ENCODE results near the gene CRIM1. TPM values are rescaled to one million over a fixed set of nuclear protein-coding genes. Genes with fewer than 3 reads are reported as not detected.
A peak's percentile ranks its signal among the peaks of the same experiment; 100 is the strongest.

The CRIM1 gene
- total and polyA plus RNA-seq, 2 experiments from 2014 or later: 76.4 to 485 TPM

- Histone ChIP-seq H3K27ac (peak overlapping the region; percentile 30), H3K9me3 (ENCODE audit: low read depth) (no peaks in the 10 kb centered on the region), H3K36me3 (ENCODE audit: low read depth) (peaks cover 49% of the 10 kb centered on the region), H4K20me1 (ENCODE audit: insufficient read depth) (peaks cover 21% of the 10 kb centered on the region; the same call in 1 of the 2 replicates), H3K27me3 (replicated peaks; ENCODE audit: insufficient read depth) (no peaks in the 10 kb centered on the region), H3K9me2 (ENCODE audit: insufficient read depth) (no peaks in the 10 kb centered on the region), H3F3A (ENCODE audit: insufficient read depth) (peaks cover 97% of the 10 kb centered on the region), H2AFZ (no peak overlapping the region), H3K9ac (no peak overlapping the region), H3K4me2 (ENCODE audit: unreplicated experiment) (no peak overlapping the region), H3K4me3 (no peak overlapping the region), H3K4me1 (ENCODE audit: insufficient read depth) (peaks cover 38% of the 10 kb centered on the region), H3K79me2 (ENCODE audit: insufficient read depth) (peaks cover 100% of the 10 kb centered on the region)
- in situ Hi-C loops (cut with MboI): no loop called here
- no peak for DNase-seq
- 67 to 73% methylated on average over 2 of the region's 2 CpGs for WGBS, 2 experiments (ENCODE audit: low coverage in 1 of 2, low lambda C conversion rate in 2 of 2, missing lambda C conversion rate in 2 of 2)
- no peak for TF ChIP-seq EZH2phosphoT487 (IDR thresholded peaks at IDR 0.05; ENCODE audit: insufficient read depth, low read depth)
- no peak for TF ChIP-seq EZH2 (IDR thresholded peaks at IDR 0.05; ENCODE audit: insufficient read depth, poor library complexity, severe bottlenecking)
Observed at GRCh38 chr2:36387258-36387916, 31.8 kb downstream of the CRIM1 start.

GRCh38 chr2:36388472-36388871, 32.9 kb downstream of the CRIM1 start:
- WGBS, 2 experiments (ENCODE audit: low coverage in 1 of 2, low lambda C conversion rate in 2 of 2, missing lambda C conversion rate in 2 of 2): 93 to 98% methylated on average over 3 of the region's 3 CpGs
- no peak overlapping the region for H3K9ac ChIP-seq
- H3K4me1 ChIP-seq (ENCODE audit: insufficient read depth): peaks cover 38% of the 10 kb centered on the region

GRCh38 chr2:36389091-36389564, 33.5 kb downstream of the CRIM1 start:
- Histone ChIP-seq H3K9ac (no peak overlapping the region), H3K79me2 (ENCODE audit: insufficient read depth) (peaks cover 100% of the 10 kb centered on the region)

More at GRCh38 chr2:36388472-36388871, 32.9 kb downstream of the CRIM1 start:
- Histone ChIP-seq H3K9me3 (ENCODE audit: low read depth) (no peaks in the 10 kb centered on the region), H3K36me3 (ENCODE audit: low read depth) (peaks cover 46% of the 10 kb centered on the region), H3K79me2 (ENCODE audit: insufficient read depth) (peaks cover 100% of the 10 kb centered on the region), H4K20me1 (ENCODE audit: insufficient read depth) (peaks cover 19% of the 10 kb centered on the region; the same call in 1 of the 2 replicates), H2AFZ (no peak overlapping the region), H3K4me2 (ENCODE audit: unreplicated experiment) (no peak overlapping the region), H3K27me3 (replicated peaks; ENCODE audit: insufficient read depth) (no peaks in the 10 kb centered on the region), H3K27ac (peak overlapping the region; percentile 30), H3K9me2 (ENCODE audit: insufficient read depth) (no peaks in the 10 kb centered on the region), H3F3A (ENCODE audit: insufficient read depth) (peaks cover 97% of the 10 kb centered on the region), H3K4me3 (no peak overlapping the region)
- no peak for DNase-seq
- TF ChIP-seq EZH2phosphoT487 (IDR thresholded peaks at IDR 0.05; ENCODE audit: insufficient read depth, low read depth): no peak
- TF ChIP-seq EZH2 (IDR thresholded peaks at IDR 0.05; ENCODE audit: insufficient read depth, poor library complexity, severe bottlenecking): no peak
- in situ Hi-C loops (cut with MboI): no loop called here

GRCh38 chr2:36389577-36389976, 34.0 kb downstream of the CRIM1 start:
- H3K9me3 ChIP-seq (ENCODE audit: low read depth): no peaks in the 10 kb centered on the region
- no peak overlapping the region for H3K27ac ChIP-seq
- no peak overlapping the region for H3K4me3 ChIP-seq
- peaks cover 95% of the 10 kb centered on the region for H3F3A ChIP-seq (ENCODE audit: insufficient read depth)
- H3K4me1 ChIP-seq (ENCODE audit: insufficient read depth): peaks cover 38% of the 10 kb centered on the region
- H3K36me3 ChIP-seq (ENCODE audit: low read depth): peaks cover 53% of the 10 kb centered on the region
- TF ChIP-seq EZH2phosphoT487 (IDR thresholded peaks at IDR 0.05; ENCODE audit: insufficient read depth, low read depth): no peak
- no peak for TF ChIP-seq EZH2 (IDR thresholded peaks at IDR 0.05; ENCODE audit: insufficient read depth, poor library complexity, severe bottlenecking)
- H2AFZ ChIP-seq: no peak overlapping the region
- in situ Hi-C loops (cut with MboI): no loop called here
- DNase-seq: no peak
- peaks cover 100% of the 10 kb centered on the region for H3K79me2 ChIP-seq (ENCODE audit: insufficient read depth)
- peaks cover 17% of the 10 kb centered on the region; the same call in 1 of the 2 replicates for H4K20me1 ChIP-seq (ENCODE audit: insufficient read depth)
- H3K9ac ChIP-seq: no peak overlapping the region
- WGBS, 2 experiments (ENCODE audit: low coverage in 1 of 2, low lambda C conversion rate in 2 of 2, missing lambda C conversion rate in 2 of 2): 93 to 98% methylated on average over 3 of the region's 3 CpGs
- no peaks in the 10 kb centered on the region for H3K27me3 ChIP-seq (replicated peaks; ENCODE audit: insufficient read depth)
- no peak overlapping the region for H3K4me2 ChIP-seq (ENCODE audit: unreplicated experiment)
- H3K9me2 ChIP-seq (ENCODE audit: insufficient read depth): no peaks in the 10 kb centered on the region

More at GRCh38 chr2:36389091-36389564, 33.5 kb downstream of the CRIM1 start:
- no peaks in the 10 kb centered on the region for H3K9me2 ChIP-seq (ENCODE audit: insufficient read depth)
- peak overlapping the region; percentile 30; the same call in 1 of the 2 replicates for H3K27ac ChIP-seq
- 84 to 86% methylated on average over 5 of the region's 5 CpGs for WGBS, 2 experiments (ENCODE audit: low coverage in 1 of 2, low lambda C conversion rate in 2 of 2, missing lambda C conversion rate in 2 of 2)
- H3K4me3 ChIP-seq: no peak overlapping the region
- no peaks in the 10 kb centered on the region for H3K27me3 ChIP-seq (replicated peaks; ENCODE audit: insufficient read depth)
- in situ Hi-C loops (cut with MboI): no loop called here
- H3K4me1 ChIP-seq (ENCODE audit: insufficient read depth): peaks cover 38% of the 10 kb centered on the region
- H4K20me1 ChIP-seq (ENCODE audit: insufficient read depth): peaks cover 17% of the 10 kb centered on the region; the same call in 1 of the 2 replicates
- H3K9me3 ChIP-seq (ENCODE audit: low read depth): no peaks in the 10 kb centered on the region
- no peak for TF ChIP-seq EZH2 (IDR thresholded peaks at IDR 0.05; ENCODE audit: insufficient read depth, poor library complexity, severe bottlenecking)
- no peak for TF ChIP-seq EZH2phosphoT487 (IDR thresholded peaks at IDR 0.05; ENCODE audit: insufficient read depth, low read depth)
- no peak overlapping the region for H2AFZ ChIP-seq
- peak; percentile 38 for DNase-seq
- H3F3A ChIP-seq (ENCODE audit: insufficient read depth): peaks cover 97% of the 10 kb centered on the region
- peaks cover 51% of the 10 kb centered on the region for H3K36me3 ChIP-seq (ENCODE audit: low read depth)
- H3K4me2 ChIP-seq (ENCODE audit: unreplicated experiment): no peak overlapping the region

All from GM23248 (cell line).